ENCODE data around the gene CCND1.

Gene CCND1
- 3.4 reads per million, percentile 13 among the genes with 10 or more reads in this experiment for total RNA-seq

DNA sequence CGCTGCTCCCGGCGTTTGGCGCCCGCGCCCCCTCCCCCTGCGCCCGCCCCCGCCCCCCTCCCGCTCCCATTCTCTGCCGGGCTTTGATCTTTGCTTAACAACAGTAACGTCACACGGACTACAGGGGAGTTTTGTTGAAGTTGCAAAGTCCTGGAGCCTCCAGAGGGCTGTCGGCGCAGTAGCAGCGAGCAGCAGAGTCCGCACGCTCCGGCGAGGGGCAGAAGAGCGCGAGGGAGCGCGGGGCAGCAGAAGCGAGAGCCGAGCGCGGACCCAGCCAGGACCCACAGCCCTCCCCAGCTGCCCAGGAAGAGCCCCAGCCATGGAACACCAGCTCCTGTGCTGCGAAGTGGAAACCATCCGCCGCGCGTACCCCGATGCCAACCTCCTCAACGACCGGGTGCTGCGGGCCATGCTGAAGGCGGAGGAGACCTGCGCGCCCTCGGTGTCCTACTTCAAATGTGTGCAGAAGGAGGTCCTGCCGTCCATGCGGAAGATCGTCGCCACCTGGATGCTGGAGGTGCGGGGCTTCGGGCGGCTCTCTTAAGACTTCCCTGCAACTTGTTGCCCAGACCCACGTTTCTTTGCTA, at the start of gene CCND1:
CCND1 (plus strand) TSS at position 162 of the 587 bp plus-strand sequence; CDS start at position 320, 158 bp downstream.
- no peak for DNase-seq

DNA sequence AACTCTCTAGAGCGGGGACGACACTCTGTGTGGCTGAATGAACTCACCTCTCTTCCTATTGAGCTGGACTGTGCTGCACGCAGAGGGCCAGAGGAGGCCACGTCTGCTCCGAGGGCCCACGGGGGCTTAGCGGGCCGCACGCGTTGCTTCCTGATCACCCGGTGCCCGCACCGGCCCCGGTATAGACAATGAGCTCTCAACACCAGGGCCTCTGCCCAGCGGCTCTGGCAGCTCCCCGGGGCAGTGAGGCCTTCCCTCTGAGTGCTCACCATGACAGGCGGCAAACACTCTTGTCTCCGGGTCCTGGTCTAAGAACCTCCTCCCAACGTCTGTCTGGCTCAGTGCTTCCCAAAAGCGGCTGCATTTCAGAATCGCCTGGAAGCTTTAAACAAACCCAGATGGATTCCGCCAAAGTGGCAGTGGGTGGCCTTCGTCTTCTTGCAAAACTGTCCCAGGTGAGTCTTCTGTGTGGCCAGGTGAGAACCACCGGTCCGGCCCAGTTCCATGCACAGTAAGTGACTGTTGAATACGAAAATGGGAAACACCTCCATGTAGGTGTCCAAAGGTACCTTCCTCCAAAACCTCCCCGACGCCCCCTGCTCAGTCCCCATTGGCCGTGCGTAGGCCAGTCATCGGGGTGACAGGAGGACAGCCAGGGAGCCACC, 47.8 kb upstream of the CCND1 start:
- DNase-seq, result no peak

DNA sequence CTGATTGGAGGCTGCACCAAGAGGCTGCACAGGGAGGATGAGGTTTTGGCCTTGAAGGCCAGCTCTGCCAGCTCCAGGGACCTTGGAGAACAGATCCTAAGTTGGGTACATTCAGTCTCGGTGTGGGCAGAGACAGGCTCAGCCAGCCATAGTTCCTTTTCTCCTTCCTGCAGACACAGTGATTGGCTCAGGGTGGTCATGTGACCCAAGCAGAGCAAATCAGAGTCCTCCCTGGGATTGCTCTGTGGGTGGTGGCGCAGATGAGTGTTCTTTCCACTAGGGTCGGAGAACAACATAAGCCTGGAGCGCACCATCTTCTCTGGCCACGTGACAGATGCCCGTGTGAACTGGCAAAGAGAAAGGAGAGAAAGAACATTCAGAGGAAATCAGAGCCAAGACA, 47.1 kb upstream of the CCND1 start:
- DNase-seq, result no peak

DNA sequence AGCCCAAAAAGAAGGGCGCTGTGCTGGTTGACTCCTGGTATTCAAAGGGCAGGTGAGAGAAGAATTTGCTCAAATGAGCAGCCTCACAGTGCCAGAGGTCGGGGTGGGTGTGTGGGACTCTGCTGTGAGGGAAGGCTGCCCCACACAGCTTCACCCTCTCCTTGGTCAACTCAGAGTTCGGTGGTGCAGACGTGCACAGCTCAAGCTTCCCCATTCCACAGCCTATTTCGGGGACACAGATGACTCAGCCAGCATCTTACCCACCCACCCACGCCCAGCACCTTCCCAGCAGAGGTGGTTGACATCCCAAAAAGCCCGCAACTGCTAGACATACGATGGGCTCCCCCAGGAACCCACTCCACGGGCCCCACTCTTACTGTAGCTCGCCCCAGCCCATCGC, 46.5 kb upstream of the CCND1 start:
- DNase-seq, result no peak

DNA sequence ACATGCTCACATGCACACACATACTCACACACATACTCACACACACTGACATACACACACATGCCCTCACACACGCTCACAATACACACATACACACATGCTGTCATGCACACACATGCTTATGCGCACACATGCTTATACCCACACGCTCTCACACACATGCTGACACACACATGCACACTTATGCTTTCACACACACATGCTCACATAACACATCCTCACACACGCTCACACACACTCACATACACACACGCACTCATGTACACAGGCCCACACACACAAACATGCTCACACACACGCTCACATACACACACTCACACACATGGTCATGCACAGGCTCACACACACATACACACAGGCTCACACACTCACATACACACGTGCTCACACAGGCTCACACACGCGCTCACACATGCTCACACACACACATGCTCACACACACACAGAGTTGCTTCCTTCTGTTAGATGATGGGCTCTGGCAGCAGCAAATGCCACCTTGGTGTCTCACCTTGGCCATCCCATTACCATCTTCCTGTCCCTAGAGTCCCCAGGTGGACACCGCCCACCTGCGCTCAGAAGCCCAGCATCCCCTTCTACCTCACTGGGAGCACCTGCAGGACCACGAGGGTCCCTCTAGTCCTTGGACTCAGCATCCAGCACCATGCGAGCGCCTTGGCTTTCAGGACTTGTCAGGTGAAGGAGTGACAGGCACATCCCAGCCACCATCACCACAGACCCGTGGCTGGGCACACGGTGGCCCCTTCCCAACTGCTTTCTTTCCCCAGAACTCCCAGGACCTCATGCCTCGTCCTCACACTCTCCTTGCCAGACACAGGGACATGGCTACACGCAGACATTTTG, 44.9 kb upstream of the CCND1 start:
- no peak for DNase-seq

DNA sequence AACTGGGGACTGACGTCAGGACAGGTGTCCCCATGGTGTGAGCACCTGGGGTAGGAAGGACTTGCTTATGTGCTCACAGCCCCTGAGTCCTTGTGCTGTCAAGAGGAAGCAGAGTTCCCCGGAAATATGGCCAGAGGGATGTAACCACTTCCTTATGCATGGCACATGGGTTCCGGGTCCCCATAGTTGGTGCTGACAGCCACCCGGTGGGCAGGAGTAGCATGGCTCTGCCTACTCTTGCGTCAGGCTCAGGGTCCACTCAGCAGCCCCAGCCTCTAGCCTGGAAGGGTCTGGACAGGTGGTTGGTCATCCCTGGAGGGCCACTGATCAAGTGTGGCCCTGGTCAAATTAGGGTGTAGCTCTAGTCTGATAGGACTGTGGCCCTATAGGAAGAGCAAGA, 42.8 kb upstream of the CCND1 start:
- DNase-seq, result no peak

DNA sequence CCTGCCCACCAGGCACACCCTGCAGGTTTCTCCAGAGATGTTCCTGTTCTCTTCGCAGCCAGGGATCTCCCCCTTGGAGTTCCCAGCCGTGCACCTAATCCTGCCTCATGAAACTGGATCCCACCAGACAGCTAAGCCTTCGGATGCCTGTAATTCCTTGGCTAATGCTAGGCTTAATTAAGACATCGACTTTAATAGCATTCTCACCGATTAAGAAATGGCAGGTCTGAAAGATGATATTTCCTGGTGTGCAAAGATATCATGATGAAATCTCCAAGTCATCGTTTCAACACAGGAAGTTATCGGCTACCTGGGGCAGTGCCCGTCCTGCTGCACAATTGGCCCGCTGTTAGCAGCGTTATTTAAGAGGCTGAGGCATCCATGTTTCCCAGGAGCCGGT, 41.5 kb upstream of the CCND1 start:
- no peak for DNase-seq

DNA sequence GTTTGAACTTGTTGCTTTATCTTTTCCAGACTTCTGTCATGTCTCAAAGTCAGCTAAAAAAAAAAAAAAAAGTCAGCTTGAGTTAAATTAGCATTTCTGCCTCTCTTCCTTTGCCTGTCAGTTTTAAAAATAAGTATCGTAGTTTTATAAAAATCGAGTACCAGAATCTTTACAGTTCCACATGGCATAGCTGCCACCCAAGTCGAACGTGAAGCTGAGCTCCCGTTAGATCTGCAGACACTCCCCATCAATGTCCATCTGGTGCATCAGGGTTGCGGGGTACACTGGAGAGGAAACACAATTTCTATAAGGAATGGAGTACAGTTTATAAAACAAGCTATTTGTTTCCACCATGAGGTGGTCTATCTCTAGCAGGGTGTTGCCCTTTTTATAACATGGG, 41.0 kb upstream of the CCND1 start:
- no peak for DNase-seq

DNA sequence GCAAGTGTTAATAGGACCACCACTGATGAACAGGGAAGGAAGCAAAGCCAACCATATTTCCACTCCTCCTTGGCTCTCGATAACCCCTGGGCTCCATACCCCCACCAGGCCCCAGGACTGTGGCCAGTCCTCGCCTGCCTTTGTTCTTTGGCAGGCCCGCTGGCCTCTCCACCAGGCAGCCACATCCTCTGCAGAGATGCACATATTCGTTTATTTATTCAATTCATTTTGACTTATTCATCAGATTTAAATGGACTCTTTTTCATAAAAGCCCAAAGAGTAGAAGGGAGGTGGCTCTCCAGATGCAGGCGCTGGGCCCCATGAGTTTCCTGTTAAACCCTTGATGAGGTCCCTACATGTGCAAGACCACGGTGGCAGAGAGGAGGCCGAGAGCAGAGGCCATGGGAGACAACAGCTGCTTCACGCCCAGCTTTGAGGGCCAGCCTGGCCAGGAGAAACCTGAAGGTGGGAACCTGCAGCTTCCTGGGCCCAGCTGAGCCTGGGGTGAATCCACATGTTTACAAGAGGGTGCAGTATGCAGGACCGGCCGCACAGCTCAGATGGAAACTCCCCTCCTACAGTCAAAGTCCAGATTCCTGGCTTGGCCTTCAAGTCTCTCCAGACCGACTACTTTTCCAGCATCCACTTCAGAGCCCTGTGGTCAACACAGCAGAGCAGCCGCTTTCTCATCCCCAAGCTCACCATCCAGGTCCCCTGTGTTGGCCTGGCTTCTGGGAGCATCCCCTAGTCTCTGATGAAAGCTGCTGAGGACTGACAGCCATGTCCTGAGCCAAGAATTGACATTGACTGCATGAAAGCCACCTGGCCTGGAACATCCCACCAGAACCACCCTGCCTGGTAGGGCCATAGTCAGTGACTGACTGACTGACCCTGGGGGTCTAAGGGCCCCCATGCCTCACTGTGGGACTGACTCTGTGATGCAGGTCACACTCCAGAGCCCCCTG, 39.7 kb upstream of the CCND1 start:
- DNase-seq, result no peak

DNA sequence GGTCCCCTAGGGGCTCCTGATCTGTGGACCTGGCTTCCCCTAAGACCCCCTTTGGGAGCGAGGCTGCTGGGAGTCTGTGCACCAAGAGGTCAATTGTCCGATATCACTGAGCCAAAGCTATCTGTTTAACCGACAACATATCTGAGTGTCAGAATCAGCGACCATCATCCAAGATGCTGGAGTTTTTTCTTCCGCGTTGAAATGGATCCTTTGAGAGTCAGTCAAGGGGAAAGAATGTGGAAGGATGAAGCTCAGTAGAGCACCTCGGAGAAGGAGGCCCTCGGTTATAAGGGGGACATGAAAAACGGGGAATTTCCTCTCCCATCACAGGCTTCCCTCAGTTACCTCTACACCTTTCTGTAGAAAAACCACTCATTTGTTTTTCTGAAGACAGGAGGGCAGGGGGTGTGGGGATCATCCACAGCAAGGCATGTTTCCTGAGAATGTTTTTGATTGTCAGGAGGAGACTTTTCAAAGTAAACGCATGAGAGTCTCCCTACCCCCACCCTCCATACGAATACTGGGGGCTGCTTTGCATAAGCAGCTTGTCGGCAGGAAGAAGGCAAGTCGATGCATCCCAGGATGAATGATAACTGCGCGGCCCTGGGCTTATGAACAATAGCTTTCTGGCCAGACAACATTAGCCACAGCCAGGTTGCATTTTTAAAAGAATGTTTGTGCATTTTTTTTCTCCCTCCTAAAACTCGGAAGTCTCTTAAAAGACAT, 37.7 kb upstream of the CCND1 start:
- DNase-seq, result no peak

DNA sequence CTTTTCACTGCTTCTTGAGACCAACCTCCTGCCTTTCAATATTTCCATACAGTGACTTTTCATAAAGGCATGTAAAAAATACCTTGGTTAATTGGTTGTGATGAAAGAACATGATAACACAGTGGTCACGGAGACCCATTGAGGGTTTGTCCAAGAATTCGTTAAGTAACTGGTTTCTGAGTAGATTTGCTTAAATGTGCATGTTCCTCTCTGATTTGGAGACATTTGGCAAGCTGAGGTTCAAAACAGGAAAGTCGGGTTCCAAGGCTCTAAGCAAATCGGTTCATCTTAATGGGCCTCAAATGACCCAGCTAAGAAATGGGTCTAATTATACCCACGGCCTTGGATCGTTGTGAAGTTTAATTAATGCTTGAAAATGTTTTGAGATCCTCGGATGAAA, 36.9 kb upstream of the CCND1 start:
- no peak for DNase-seq

DNA sequence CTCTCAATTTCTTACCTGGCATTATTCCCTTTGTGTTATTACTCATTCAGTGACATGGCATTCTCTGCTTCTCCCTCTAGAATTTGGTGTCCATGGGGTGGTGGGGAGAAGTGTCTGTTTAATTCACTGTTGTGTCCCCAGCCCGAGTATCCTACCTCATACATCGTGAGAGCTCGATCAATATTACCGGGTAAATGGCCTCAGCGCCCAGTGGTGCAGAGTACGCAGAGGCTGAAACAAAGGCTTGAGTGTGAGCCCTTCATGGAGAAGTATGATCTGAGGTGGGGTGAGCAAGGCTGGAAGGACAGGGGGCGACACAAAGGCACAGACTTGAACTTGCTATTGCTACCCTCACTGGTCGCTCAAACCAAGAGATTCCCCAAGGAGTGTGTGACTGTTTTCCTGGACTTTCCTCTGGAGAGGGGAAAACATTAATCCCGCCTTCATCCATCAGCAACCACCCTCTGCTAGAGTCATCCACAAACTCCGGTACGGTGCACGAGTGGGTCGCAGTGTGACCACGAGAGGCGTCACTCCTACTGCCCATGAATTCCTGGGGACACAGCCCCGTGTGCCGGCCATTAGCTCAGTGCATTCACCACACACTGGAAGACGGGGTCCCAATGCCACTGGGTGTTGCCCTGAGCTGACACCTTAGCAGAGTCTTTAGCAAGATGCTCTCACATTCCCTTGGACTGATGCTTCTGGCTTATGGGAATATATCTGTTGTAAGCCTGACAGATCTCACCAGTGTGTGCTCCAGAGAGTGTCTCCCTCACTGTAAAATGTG, 35.0 kb upstream of the CCND1 start:
- no peak for DNase-seq

DNA sequence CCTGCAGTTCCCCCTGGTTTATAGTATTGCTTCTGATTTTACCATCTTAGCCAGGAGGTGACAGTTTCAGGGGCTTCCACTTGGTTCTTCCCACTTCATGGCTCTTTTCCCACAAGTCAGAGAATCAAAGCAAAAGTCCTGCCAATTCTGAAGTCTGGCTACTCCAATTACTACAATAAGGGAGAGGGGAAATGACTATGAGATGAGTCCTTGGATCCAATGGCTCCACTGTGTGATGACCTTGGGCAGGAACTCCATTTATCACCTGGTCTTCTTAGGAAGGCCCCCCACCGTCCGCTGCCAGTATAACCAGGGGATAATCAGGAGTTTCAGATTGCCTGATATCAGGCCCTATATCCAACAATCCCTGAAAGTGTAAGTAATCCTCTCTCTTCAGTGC, 31.6 kb upstream of the CCND1 start:
- DNase-seq, result no peak

DNA sequence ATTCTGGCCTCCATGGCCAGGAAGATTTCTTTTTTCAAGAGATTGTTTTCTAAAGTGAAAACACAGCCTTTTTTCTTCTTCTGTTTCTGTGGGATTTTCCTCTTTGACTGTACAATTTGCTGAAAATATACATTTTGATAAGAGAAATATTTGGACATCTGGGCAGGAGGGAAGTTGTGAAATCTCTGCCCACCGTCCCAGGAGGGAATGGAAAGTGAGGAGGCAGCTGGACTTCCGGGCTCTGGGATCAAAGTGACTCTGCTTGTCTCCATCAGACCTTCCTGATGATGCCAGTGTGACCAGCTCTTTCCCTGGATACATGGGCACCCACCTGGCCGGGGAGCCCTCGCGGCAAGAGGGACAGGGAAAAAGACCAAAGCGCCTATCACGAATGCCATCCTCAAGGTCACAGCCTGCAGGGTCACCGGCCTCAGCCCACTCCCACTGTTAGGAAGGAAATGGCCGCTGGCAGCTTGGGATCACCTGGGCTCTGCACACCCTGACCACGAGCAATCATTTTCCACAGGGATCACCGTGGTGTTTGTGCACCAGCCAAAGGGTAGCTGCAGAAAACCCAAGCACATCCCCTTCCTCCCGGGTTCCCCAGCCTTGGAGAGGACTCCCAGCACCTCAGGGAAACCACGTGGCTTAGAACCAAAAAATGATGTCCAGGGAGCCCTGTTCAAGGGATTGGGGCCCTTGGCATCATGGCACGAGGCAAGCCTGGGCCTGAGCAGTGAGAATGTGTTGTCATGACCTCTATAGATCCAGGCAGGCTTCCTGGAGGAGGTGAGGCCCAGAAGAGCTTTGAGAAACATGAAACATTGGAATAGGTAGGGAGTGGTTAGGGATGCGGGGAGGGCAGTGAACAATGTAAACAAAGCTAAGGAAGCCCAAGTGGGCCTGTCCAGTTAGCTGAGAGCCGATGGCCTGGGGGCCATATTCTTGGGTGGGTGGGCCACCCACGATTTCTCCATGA, 29.1 kb upstream of the CCND1 start:
- no peak for DNase-seq

DNA sequence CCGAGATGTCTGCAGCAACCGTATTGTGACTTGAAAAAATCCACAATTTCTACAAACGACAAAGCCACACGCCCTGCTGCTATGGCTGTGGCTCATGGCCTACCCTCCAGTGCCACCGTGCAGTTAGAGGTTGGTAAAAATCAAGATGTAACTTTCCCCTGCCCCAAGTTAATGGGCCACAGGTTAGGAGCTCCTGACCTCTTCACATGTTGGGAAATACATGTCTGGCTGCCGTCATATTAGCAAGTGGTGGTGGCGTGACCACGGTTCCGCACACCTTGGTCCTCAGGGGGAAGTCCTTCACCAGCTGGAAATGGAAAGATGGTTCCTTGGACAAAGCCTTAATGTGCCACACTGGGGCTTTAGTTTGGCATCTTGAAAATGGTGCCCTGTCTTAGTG, 27.4 kb upstream of the CCND1 start:
- DNase-seq, result no peak

DNA sequence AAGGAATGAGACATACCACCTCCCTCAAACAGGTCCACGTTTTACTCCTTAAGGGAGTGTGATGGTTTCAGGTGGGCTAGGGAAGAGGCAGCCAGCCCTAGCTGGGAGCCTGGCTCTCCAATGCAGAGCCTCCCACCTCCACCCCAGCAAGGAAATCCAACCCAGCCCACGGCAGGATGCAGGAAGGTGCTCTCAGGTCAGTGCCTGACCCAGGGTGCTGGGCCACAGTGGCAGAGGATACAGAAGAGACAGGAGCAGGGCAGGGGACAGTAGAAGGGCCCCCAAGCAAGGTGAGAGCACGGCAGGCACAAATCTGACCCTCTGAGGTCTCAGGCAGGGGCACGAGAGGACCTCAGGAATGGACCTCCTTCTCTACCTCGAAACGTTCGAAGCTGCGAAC, 26.9 kb upstream of the CCND1 start:
- no peak for DNase-seq

DNA sequence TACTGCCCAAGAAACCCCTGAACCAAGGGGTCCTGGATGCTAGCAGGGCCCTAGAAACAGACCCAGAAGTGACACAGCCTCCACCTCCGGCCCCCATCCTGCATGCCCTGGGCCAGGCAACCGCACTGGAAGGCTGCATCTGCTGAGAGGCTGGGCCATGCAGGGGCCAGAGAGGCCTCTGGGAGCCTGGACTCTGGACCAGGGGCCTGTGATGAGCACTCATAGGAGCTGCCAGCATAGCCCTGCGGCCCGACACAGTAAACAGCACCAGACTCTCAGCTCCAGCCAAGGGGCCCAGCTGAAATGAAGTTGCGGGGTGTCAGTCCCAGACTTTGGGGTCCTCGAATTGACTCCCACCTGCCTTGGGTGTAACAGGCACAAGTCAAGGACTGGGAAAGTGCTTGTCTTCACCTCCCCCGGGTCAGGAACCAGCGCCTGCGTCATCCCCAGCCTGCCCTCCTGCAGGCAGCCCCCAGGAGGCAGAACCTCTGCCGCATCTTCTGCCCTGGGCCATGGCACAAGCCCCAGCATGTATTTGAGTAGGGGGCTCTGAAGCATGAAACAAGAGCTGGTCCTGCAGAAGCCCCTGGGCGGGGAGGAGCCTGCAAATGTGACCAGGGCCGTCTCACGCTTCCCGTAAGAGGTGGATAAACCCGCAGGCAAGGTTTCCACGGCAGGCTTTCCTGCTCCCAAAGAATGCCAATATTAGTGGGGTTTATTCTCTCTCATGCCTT, 25.2 kb upstream of the CCND1 start:
- DNase-seq, result no peak

DNA sequence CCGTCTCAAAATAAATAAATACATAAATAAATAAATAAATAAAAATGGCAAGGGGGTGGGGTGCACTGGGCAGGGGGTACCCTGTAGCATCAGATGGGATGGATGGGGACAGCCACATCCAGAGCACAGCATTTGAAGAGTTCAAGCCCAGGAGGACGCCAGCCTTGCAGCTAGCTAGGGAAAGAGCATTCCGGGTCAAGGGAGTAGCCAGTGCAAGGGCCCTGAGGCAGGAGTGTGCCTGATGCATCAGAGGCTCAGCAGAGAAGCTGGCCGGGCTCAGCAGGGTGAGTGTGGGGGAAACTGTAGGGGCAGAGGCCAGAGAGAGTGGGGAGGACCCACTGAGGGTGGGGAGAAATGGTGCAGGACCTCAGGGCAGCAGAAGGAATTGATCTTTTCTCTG, 23.7 kb upstream of the CCND1 start:
- DNase-seq, result no peak

DNA sequence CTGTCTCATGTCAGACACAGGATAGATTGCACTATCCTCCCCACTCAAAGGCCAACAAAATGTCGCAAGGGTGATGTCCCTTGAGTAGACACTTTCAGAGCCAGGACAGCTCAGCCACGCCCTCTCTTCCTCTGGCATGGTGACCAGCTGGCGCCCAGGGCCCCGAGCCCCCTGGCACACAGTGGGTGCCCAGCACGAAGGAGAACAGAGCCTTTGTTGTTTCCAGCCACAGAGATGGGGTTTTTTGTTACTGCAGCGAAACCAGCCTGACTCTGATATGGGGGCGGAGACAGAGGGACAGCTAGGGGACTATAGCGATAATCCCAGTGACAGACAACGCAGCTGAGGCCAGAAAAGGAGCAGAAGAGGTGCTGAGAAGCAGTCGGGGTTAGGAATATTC, 23.3 kb upstream of the CCND1 start:
- no peak for DNase-seq
